Activated CD4-positive, CD25-positive, alpha-beta regulatory T cell treated with anti-CD3 and anti-CD28 coated beads, Interleukin-2, amount 50 U/mL, for 72 hours (primary cell): ENCODE results near the gene MRGPRE.

Source experiments
- DNase-seq: peaks from one replicate; pipeline ENCODE4 v3.0.0; 2021

The MRGPRE gene

DNA sequence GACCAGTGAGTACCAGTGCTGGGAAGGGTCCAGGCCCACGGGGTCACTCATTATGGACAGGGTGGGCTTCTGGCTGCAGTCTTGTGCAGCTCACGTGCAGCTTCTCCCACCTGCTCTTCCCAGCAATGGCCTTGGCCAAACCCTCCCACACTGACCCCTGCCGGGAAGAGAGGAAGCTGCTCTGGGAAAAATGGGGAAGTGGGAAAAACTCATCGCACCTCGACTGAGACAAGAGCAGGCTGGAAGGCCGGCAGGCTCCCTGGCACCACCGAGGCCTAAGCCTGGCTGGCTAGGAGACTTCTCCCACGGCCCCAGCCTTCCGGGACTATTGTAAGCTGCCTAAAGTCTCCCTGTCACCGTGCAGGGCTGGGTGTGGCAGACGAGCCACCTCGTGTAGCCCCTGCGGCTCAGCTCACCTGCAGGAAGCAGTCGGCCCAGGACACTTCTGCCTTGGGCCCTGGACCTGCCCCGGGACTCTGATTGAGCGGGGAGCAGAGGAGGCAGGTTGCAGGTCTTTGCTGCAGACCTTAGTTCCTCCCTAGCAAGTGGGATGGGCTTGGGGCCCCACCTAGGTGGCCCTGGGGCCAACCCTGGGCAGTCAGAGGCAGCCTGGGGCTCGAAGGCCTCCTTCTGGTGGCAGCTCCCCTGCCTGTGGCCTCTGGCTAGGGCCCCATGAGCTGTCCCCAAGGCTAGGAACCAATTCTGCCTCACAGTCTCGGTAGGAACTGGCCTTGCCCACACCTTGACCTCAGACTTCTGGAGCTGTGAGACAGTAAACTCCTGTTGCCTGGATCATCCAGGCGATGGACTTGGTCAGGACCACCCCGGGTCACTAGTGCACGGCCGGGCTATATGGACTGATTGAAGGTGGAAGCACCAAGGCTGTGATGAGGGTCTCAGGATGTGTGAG lies 36.7 kb downstream of the MRGPRE start:
- no peak for DNase-seq

DNA sequence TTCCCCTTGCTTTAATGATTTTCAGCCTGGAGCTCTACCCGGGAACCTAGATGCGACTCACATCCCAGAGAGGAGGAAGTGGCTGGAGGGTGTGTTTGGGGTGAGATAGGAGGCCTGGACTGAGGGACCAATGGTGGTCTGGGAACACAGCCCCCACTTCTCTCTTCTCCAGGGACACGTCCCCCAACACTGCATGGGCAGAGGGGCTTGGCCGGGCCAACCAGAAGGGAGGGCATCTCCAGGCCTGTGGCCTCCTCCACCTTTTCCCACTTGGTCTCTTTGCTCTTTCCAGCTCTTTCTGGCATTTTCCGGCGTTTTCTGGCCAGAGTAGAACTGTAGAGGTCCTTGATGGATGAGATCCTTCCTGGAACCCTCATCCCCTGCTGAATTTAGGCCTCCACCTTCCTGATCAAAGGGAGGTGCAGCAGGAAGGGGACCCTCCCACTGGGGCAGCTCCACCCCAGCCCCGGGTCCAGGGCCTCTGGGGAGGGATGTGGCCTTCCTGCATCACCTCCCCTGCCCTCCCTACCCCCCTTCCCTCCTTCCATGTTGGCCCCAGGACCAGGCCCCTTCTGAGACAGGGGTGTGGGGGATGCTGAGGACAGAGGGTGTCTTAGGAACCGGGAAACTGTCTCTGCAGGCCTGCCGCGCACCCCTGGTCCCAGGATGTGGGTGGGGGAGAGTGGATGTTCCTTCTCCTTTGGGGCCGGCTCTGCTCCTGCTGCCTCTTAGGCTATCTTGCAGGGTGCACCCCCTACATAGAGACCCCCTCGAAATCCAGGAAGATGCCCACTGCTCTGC lies 38.0 kb downstream of the MRGPRE start:
- DNase-seq, result no peak

DNA sequence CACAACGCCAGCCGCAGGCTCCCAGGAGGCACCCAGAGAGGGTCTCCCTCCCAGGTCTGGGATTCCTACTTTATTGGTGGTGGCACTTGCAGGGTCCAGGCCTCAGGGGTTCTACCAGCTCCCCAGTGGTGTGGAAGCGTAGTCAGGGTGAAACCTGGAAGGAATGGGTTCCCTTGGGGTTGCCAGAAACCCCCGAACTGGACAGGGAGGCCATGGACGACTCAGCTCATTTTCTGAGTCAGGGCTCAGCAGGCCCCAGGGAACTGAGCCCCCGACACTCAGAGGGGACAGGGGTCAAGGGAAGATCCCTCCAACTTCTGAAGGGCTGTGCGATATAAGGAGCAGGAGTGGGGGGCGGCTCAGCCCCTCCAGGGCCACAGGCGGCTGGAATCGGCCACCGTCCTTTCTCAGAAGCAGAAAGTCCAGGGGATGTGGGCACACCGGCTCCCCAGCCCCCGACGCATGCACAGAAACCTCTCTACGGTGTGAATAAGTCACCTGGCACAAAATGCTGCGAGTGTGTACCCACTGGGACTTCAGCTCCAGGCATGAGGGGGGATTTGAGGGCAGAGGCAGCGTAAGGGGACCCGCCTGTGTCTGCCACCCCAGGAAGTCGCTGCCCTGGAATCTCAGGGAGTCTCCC lies 38.7 kb downstream of the MRGPRE start:
- no peak for DNase-seq

DNA sequence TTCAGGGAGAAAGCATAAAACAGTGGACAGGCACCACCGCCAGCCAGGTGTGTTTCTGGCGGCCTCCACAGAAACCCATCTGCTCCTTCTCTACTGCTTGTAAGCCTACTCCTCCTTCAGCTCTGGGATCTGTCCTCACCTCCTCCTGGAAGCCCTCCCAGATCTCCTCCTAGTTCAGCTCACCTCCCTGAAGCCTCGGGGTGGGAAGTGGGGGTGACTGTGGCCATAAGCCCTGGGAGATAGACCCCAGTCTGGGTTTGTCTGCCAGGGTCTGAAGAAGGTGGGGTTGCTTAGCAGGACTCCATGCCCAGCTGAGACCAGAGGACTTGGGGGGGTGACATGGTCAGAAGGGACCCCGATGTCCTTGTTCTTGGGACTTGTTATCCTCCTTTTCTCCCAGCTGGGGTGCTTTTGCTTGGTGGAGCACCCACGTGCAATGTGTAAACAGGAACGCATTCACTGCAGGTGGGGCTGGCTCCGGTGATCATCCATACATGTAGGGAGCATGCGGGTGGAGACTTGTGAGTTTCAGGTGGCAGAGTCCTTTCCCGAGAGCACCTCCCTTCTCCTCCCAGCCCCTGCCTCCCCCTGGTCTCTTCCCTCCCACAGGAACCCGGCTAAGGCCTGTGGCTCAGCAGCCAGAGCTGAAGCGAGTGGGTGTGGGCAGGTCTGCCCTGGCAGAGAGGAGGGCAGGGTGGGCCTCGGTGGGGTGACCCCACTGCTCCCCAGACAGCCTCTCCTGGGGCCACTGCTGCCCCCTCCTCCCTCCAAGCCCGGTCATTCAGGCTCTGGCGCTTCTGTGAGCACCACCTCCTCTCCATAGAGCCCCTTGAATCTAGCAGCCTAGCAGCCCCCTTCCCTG lies 39.5 kb downstream of the MRGPRE start:
- no peak for DNase-seq

DNA sequence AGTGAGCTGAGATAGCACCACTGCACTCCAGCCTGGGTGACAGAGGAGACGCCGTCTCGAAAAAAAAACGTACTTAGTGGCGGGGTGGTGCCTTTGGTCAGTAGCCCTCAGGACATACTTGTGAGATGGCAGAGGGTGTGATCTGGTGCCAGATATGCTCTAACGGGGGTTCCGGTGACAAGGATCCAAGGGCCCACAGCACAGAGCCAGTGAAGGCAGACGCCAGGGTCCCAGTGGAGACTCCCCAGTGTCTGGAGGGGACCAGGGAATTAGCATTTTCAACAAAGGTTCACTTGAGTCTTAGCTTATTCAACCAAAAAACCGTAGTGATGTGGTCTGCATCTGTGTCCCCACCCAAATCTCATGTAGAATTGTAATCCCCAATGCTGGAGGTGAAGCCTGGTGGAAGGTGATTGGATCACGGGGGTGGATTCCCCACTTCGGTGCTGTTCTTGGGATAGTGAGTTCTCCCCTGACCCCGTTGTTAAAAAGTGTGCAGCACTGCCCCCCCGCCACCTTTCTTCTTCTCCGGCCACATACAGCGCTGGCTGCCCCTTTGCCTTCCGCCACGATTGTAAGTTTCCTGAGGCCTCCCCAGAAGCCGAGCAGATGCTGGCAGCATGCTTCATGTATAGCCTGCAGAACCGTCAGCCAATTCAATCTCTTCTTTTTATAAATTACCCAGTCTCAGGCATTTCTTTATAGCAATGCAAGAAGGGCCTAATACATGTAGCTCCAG lies 40.5 kb downstream of the MRGPRE start:
- DNase-seq, result no peak

DNA sequence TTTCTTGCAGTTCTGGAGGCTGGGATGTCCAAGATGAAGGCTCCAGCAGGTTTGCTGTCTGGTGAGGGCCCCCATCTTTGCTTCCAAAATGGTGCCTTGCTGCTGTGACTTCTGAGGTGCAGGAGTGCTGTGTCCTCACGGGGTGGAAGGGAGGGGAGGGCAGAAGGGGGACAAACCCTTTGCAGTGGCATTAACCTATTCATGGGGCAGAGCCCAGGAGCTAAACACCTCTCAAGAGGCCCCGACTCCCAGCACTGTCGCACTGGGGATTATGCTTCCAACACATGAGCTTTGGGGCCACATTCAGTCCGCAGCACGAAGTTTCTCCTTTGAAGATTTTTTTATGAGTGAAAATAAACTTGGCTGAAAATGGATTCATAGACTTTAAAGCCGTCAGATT lies 41.6 kb downstream of the MRGPRE start:
- no peak for DNase-seq

DNA sequence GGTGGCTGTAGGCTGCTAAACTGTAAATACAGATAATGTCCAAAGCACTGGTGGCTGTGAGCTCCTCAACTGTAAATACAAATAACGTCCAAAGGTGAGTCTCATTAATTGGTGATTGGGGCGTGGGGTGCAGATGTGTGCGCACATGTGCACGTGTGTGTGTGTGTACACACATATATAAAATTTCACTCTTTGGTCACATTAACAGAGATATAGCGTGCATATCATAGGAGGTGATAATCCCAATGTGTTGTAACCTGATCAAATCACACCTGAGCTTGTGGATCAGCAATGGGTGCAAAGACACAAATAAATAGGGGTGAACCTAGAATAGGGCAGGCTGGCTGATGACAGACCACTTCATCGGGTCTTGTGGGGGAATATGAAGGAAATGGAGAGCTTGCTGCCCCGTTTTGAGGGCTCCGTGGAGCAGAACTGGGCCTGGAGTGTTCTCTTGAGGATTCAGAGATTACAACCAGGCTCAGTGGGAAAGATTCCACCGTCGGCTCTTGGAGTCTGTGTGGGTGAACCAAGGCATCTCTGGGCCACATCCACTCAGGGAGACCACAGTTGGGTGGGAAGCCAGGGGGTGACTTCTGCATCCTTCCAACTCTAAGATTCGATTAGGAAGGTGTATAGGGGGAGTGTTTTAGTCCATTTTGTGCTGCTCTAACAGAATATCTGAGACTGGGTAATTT lies 42.2 kb downstream of the MRGPRE start:
- DNase-seq, result no peak

DNA sequence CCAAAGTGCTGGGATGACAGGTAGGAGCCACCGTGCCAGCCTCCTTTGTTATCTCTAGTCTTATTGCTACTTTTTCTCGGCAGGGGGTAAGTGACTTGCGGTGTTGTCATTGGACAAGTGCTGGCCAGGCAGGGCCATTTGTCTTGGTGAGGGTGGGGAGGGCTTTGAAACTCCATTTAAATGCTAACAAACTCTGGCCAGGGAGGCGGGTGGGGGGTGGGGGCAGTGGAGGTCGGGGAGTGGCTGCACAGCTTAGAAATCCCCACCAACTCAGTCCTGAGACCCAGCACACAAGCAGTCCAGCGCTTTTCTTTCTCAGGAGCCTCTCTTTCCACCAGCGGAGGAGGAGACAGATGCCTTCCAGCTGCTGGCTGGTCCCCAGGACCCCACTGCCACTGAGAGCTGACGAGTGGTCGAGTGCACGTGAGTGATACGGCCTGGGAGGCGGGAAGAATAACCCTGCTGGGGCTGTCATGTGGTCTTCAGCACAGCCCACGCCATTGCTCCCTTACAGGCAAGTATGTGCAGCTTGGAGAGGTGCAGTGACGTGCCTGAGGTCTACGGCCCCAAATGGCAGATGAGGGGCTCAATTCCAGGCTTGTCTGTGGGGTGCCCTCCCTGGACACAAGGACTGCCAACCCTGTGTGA lies 42.9 kb downstream of the MRGPRE start:
- no peak for DNase-seq

DNA sequence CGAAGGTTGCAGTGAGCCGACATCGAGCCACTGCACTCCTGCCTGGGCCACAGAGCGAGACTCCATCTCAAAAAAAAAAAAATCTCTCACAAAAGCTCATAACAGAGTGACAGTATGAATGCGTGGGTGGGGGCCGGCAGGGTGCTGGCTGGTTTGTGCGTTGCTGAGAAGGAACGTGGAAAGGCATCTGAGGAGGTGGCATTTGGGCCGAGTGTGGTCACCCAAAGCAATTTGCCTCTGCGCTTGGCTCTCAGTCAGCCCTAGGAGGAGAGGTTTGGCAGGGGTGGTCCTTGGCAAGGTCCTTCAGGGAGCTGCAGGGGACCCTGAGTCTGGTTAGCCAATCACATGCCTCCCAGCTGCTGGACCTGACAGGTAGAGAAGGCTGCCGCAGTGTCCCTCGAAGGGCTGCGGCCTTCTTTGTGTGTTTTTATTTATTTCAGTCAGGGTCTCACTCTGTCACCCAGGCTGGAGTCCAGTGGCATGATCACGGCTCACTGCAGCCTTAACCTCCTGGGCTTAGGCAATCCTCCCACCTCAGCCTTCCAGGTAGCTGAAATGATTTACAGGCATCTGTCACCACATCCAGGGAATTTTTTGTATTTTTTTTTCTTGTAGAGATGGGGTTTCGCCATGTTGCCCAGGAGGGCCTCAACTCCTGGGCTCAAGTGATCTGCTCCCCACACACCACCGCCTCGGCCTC lies 43.6 kb downstream of the MRGPRE start:
- DNase-seq, result no peak

DNA sequence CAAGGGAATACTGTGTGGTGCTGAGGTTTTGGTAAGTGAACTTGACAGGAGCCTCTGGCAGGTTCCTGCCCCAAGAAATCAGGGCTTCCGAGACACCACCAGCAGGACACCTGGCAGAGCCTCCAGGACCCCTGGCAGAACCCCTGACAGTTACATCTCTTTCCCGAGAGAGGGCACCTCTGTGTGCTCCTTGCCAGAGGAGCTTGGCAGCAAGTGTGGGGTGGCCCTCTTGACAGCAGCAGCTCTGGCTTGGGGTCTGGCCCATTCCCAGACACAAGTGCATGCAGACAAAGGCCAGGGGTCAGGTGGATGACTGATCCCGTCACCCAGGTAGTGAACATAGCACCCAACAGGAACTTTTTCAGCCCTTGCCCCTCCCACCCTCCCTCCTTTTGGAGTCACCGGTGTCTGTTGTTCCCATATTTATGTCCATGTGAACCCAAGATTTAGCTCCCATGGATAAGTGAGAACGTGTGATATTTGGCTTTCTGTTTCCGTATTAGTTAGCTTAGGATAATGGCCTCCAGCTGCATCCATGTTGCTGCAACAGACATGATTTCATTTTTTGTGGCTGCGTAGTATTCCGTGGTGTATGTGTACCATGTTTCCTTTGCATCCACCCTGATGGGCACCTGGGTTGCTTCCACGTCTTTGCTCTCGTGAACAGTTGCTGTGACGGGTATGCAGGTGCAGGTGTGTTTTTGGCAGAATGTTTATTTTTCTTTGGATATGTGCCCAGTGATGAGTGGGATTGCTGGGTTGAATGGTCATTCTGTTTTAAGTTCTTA lies 45.9 kb downstream of the MRGPRE start:
- no peak for DNase-seq

DNA sequence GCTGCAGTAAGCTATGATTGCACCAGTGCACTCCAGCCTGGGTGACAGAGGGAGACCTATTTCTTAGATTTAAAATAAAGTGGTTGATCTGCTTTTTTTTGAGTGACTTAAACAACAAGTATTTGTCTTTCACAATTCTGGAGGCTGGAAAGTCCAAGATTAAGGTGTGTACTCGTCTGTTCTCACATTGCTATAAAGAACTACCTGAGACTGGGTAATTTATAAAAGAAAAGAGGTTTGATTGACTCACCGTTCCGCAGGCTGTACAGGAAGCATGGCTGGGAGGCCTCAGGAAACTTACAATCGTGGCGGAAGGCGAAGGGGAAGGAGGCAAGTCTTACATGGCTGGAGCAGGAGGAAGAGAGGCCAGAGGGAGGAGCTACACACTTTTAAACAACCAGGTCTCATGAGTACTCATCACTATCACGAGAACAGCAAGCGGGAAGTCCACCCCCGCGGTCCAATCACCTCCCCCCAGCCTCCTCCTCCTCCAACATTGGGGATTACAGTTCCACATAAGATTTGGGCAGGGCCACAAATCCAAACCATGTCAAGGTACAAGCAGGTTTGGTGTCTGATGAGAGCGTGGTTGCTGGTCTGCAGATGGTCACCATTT lies 47.4 kb downstream of the MRGPRE start:
- no peak for DNase-seq

DNA sequence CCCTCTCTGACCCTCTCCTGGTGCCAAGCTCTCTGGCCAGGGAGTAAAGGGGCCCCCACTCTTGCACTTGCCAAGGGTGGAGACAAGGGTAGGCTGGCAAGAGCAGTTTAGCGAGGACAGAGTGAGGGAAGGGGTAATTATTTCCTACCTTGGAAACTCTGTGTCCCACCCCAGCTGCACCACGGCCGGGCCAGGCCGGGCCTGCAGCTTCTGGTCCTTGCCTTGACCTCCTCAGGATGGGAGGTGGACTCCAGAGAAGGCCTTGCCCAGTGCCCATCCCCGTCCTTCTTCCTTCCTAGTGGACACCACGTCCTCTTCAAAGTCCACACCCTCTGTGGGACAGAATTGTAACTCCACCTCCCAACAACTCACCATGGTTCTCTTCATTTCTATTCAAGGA lies 48.7 kb downstream of the MRGPRE start:
- no peak for DNase-seq

DNA sequence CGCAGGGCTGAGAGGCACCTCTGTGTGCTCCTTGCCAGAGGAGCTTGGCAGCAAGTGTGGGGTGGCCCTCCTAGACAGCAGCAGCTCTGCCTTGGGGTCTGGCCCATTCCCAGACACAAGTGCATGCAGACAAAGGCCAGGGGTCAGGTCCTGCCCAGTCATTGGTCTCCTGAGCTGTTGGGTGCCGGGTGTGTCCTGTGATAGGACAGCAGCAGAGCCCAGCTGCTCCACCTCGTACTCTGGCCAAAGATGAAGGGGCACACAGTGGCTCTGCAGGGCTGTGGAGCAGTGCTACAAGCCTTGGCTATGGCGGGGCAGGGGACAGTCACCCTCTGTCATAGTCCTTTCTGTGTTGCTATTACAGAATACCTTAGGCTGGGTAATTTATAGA lies 49.8 kb downstream of the MRGPRE start:
- no peak for DNase-seq

DNA sequence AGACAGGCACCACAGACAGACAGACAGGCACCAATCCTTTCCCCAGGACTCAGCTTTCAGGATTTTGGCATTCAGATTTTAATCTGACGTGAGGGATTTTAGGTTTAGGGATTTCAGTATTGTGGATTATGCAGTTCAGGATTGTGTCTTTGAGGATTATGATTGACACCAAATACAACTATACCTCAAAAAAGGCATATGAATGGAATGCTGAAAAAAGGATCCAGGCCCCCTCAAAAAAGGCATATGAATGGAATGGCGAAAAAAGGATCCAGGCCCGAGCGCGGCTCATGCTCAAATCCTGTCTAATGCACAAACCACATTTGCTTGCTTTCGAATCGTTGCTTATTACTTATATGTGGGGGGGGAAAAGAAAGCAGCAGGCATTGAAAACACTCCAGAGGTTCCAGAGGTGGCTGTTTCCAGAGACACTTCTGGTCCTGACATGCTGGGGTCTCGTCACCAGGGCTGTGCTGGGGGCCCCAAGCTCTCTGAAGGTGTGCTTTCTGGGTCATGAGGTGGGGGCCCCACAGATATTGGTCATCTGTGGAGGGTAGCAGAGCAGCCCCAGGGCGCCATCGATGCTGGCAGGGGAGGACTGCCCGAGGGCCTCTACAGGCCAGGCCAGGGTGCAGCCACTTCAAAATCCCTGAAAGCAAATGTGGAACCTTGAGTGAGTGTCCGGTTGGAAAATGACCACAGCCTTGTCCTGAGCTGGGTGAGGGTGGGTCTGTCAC lies 50.3 kb downstream of the MRGPRE start:
- DNase-seq, result no peak

DNA sequence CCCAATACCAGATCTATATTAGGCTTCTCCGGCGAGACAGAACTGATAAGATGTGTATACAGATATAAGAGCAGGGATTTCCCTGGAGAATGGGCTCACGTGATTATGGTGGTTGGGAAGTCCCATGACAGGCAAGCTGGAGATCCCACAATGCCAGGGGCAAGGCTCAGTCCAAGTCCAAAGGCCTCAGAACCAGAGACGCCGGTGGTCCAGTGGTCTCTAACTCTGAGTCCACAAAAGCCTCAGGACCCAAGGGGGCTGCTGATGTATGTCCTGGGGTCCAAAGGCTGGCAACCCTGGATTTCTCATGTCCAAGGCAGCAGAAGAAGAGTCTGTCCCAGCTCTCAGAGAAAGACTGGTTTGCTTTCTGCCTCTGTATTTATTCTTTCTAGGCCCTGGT lies 51.3 kb downstream of the MRGPRE start:
- no peak for DNase-seq

DNA sequence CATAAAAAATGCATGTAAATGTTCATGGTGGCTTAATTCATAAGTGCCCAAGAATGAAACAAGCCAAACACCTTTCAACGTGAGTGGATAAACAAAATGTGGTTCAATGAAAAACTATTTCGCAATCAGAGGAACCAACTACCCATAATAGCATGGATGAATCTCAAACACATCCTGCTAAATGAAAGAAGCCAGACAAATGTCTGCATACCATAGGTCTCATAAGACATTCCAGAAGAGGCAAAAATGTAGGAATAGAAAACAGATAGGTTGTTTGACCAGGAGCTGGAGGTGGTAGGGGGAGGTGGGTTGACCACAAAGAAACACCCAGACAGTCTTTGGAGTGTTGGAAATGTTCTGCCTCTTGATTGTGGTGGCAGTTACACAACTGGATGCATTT lies 53.9 kb downstream of the MRGPRE start:
- no peak for DNase-seq

DNA sequence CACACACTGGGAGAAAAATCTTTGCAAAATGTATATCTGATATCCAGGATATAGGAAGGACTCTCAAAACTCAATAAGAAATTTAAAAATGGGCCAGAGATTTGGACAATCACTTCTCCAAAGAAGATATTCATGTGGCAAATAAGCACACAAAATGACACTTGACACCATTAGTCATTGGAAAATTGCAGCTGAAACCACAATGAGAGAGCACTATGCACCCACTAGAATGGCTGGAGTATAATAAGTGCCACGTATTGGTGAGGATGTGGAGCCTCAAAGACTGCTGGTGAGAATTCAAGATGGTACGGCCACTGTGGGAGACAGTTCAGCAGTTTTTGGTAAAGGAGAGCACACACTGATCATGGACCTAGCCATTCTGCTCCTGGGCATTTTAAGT lies 54.3 kb downstream of the MRGPRE start:
- no peak for DNase-seq
